ENCODE measurements around the gene PUS1.
"Not testable (repeated sequence)": the region's sequence is repeated elsewhere in the genome, so short reads cannot be mapped to it uniquely, and the experiment has no call there.

PUS1 gene

GRCh38 chr12:131983026-131983425 lies 54.0 kb downstream of the PUS1 start:
- no peak for TF ChIP-seq CTCF (conservative IDR thresholded peaks at IDR 0.05)
- no peak overlapping the region for H3K27ac ChIP-seq

- TF ChIP-seq CTCF (conservative IDR thresholded peaks at IDR 0.05): no peak
These were observed 54.5 kb downstream of the PUS1 start for GRCh38 chr12:131983554-131983953.

GRCh38 chr12:131984334-131984733 lies 55.3 kb downstream of the PUS1 start:
- no peak overlapping the region for H3K27ac ChIP-seq
- TF ChIP-seq CTCF (conservative IDR thresholded peaks at IDR 0.05): no peak

More at GRCh38 chr12:131983554-131983953, 54.5 kb downstream of the PUS1 start:
- no peak overlapping the region for H3K27ac ChIP-seq

- H3K27ac ChIP-seq: not testable (repeated sequence)
These were observed 56.4 kb downstream of the PUS1 start for GRCh38 chr12:131985510-131985875.

- H3K27ac ChIP-seq: no peak overlapping the region
- no peak for TF ChIP-seq CTCF (conservative IDR thresholded peaks at IDR 0.05)
These were observed 57.3 kb downstream of the PUS1 start for GRCh38 chr12:131986361-131986760.

- H3K27ac ChIP-seq: no peak overlapping the region
- TF ChIP-seq CTCF (conservative IDR thresholded peaks at IDR 0.05): no peak
These were observed 57.8 kb downstream of the PUS1 start for GRCh38 chr12:131986910-131987309.

- H3K27ac ChIP-seq: no peak overlapping the region
- no peak for TF ChIP-seq CTCF (conservative IDR thresholded peaks at IDR 0.05)
These were observed 58.5 kb downstream of the PUS1 start for GRCh38 chr12:131987552-131987951.

DNA sequence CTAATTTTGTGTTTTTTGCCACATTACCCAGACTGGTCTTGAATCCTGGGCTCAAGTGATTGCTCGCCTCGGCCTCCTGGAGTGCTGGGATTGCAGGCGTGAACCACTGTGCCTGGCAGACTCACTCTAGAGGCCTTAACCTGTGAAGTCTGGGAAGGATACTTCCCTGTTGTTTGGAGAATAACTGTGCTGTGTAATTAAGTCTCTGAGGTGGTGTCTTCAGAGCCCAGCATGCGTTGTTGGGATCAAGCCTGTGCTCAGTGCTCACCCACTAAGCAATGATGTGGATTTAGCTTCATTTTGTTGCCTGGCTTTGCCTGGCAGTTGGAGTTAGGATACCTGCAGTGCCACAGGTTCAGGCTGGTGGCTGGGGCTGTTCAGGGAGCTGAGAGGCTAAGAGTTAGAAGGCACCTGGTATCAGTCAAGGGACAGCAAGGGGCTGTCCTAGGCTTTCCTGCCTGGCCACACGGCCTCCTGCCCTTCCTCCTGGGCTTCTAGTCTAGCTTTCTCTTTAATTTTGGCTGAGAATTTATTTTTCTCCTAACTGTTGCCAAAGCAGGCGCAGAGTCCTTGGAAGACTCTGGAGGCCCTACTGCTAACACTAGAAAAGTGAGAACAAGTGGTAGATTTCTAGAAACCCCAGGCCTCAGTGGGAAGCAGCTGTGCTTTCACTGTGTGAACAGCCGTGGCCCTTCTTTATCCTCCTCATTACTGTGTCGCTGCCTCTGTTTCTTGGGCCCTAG lies 59.1 kb downstream of the PUS1 start:
- H3K27ac ChIP-seq: no peak overlapping the region
- TF ChIP-seq CTCF (conservative IDR thresholded peaks at IDR 0.05): no peak
